Fibroblast of lung (primary cell): ENCODE data around the gene PPFIBP1.

Source experiments
- CTCF ChIP-seq, 2 donors: IDR thresholded peaks in 1 of 2; conservative IDR thresholded peaks in 1 of 2; 1 replicate in 1 of 2; 2 replicates in 1 of 2; pipeline ENCODE4 v1.5.1; 2011 to 2012; ENCODE audit warnings: low read length in 2 of 2, control low read depth in 1 of 2, inconsistent platforms in 1 of 2, low read depth in 1 of 2, mild to moderate bottlenecking in 1 of 2
- EZH2 ChIP-seq: IDR thresholded peaks from 2 replicates; pipeline ENCODE4 v1.5.1; 2012; ENCODE audit warnings: low read length, control low read depth, mild to moderate bottlenecking; ENCODE audit errors: missing control alignments

GRCh38 chr12:27651201-27651600 lies 127.2 kb downstream of the PPFIBP1 start:
- TF ChIP-seq CTCF (conservative IDR thresholded peaks at IDR 0.05 in 1 of 2, IDR thresholded peaks at IDR 0.05 in 1 of 2; ENCODE audit: low read depth in 1 of 2, low read length in 2 of 2) (no peak), EZH2 (no peak)
